IMR-90 (cell line): ENCODE measurements around the gene SNX15.

Experiments
- CEBPB ChIP-seq: IDR thresholded peaks from 2 replicates; pipeline ENCODE4 v1.6.1; 2012; ENCODE audit warnings: low read depth, low read length, improper control_type of control experiment
- FOS ChIP-seq: fragments of 150-350 bp; IDR thresholded peaks from 2 replicates; pipeline ENCODE4 v1.6.1; 2016; ENCODE audit warnings: low read depth, low read length
- MAZ ChIP-seq: IDR thresholded peaks from 2 replicates; pipeline ENCODE4 v1.6.1; 2012; ENCODE audit warnings: low read depth, mild to moderate bottlenecking, low read length, improper control_type of control experiment, moderate library complexity, borderline replicate concordance
- MXI1 ChIP-seq: IDR thresholded peaks from 2 replicates; pipeline ENCODE4 v1.6.1; 2012; ENCODE audit warnings: low read depth, mild to moderate bottlenecking, low read length, moderate library complexity, borderline replicate concordance
- POLR2A ChIP-seq: IDR thresholded peaks from 2 replicates; pipeline ENCODE4 v1.6.1; 2012; ENCODE audit warnings: mild to moderate bottlenecking, low read depth, low read length
- RAD21 ChIP-seq: IDR thresholded peaks from 2 replicates; pipeline ENCODE4 v1.6.1; 2012; ENCODE audit warnings: low read length, improper control_type of control experiment
- RCOR1 ChIP-seq: IDR thresholded peaks from 2 replicates; pipeline ENCODE4 v1.6.1; 2012; ENCODE audit warnings: mild to moderate bottlenecking, low read length, improper control_type of control experiment; ENCODE audit not compliant: insufficient replicate concordance
- RFX5 ChIP-seq: IDR thresholded peaks from 2 replicates; pipeline ENCODE4 v1.8.0; 2012; ENCODE audit warnings: low read depth, mild to moderate bottlenecking, low read length, moderate library complexity
- SMC3 ChIP-seq: fragments of 150-350 bp; IDR thresholded peaks from 2 replicates; pipeline ENCODE4 v1.6.1; 2016; ENCODE audit warnings: low read depth, mild to moderate bottlenecking, antibody characterized with exemption, low read length, moderate library complexity
- TF ChIP-seq, protein P1 (sequence below): conservative IDR thresholded peaks from 2 replicates; pipeline ENCODE4 v1.5.1; 2012; ENCODE audit warnings: mild to moderate bottlenecking, low read depth, low read length, improper control_type of control experiment
- TF ChIP-seq, protein P2 (sequence below): fragments of 150-350 bp; IDR thresholded peaks from 2 replicates; pipeline ENCODE4 v1.6.1; 2017; ENCODE audit warnings: mild to moderate bottlenecking, antibody characterized with exemption, low read length, low read depth

DNA sequence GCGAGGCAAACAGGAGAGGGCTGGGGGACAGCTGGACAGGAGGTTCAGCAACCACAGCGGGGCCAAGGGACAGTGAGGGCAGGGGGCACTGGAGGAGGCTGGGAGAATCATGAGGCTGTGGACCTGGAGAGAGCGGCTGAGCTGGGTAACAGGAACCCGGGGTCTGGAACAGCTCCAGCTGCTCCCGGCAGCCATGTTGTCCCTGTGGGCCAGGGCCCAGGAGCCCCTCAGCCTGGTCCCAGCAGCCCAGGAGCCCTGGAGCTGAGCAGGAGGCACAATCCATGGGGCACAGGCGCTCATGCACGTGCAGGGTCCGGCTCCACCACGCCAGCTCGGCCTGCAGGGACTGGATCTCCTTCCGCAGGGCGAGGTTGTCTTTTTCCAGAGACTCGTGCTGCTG is 37.8 kb upstream of the SNX15 start:
- TF ChIP-seq, protein P1, sequence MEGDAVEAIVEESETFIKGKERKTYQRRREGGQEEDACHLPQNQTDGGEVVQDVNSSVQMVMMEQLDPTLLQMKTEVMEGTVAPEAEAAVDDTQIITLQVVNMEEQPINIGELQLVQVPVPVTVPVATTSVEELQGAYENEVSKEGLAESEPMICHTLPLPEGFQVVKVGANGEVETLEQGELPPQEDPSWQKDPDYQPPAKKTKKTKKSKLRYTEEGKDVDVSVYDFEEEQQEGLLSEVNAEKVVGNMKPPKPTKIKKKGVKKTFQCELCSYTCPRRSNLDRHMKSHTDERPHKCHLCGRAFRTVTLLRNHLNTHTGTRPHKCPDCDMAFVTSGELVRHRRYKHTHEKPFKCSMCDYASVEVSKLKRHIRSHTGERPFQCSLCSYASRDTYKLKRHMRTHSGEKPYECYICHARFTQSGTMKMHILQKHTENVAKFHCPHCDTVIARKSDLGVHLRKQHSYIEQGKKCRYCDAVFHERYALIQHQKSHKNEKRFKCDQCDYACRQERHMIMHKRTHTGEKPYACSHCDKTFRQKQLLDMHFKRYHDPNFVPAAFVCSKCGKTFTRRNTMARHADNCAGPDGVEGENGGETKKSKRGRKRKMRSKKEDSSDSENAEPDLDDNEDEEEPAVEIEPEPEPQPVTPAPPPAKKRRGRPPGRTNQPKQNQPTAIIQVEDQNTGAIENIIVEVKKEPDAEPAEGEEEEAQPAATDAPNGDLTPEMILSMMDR, result no peak
- no peak for TF ChIP-seq POLR2A
- TF ChIP-seq, protein P2, sequence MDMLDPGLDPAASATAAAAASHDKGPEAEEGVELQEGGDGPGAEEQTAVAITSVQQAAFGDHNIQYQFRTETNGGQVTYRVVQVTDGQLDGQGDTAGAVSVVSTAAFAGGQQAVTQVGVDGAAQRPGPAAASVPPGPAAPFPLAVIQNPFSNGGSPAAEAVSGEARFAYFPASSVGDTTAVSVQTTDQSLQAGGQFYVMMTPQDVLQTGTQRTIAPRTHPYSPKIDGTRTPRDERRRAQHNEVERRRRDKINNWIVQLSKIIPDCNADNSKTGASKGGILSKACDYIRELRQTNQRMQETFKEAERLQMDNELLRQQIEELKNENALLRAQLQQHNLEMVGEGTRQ, result no peak
- no peak for TF ChIP-seq MXI1
- no peak for TF ChIP-seq SMC3
- TF ChIP-seq RFX5, result no peak
- no peak for TF ChIP-seq FOS
- no peak for TF ChIP-seq MAZ
- TF ChIP-seq RAD21, result no peak
- TF ChIP-seq CEBPB, result no peak
- no peak for TF ChIP-seq RCOR1
